AG04450 (cell line): ENCODE results near the gene CDC42BPB. TPM values are rescaled to one million over a fixed set of nuclear protein-coding genes. Genes with fewer than 3 reads are reported as not detected.
"Not testable (repeated sequence)": the region's sequence is repeated elsewhere in the genome, so short reads cannot be mapped to it uniquely, and the experiment has no call there.

Source experiments
- CTCF ChIA-PET: fragments of 300-600, 350-600 bp; formaldehyde crosslinking; extraction: SDS; loops from one replicate; lab custom pipeline; 2022; ENCODE audit warnings: antibody characterized with exemption, inconsistent platforms; lab: Charles Lee
- POLR2A ChIA-PET: fragments of 350-600 bp; formaldehyde crosslinking; extraction: SDS; loops from one replicate; lab custom pipeline; 2021; ENCODE audit warnings: antibody characterized with exemption, inconsistent platforms; lab: Yijun Ruan, JAX
- DNase-seq: peaks from one replicate; pipeline ENCODE4 v3.0.0-alpha.2; 2011; ENCODE audit warnings: low read depth, low spot score
- H3K27ac ChIP-seq: one replicate; pipeline ENCODE4 v1.5.1; 2012; ENCODE audit warnings: low read depth, low read length, control low read depth
- H3K27me3 ChIP-seq: one replicate; pipeline ENCODE4 v1.6.0; 2012; ENCODE audit warnings: low read length; ENCODE audit not compliant: control insufficient read depth, insufficient read depth
- H3K4me3 ChIP-seq: 2 replicates; pipeline ENCODE4 v1.5.1; 2011; ENCODE audit warnings: mild to moderate bottlenecking, low read depth, low read length, control low read depth
- H3K9me3 ChIP-seq: 2 replicates; pipeline ENCODE4 v1.5.1; 2012; ENCODE audit warnings: low read length; ENCODE audit not compliant: control insufficient read depth, insufficient read depth
- CTCF ChIP-seq: IDR thresholded peaks from 2 replicates; pipeline ENCODE4 v1.5.1; 2011; ENCODE audit warnings: low read depth, low read length, control low read depth, inconsistent platforms
- polyA plus RNA-seq: library from polyadenylated mRNA; depleted of rRNA; stranded (reverse); fragments of >200 nt; gene quantifications from 2 replicates; pipeline ENCODE4 v1.2.3, GENCODE V29; 2011

CDC42BPB gene
- polyA plus RNA-seq, 1 experiment = 57.0 TPM

- CTCF ChIA-PET = interaction anchor here (0.6 to 0.8 kb wide), 2 partner anchors 277 to 356 kb away, joined by 3 read pairs; no protein-coding TSS in a partner anchor
Measured at GRCh38 chr14:103050935-103051334, 6.4 kb downstream of the CDC42BPB start.

GRCh38 chr14:103047453-103047852, 9.9 kb downstream of the CDC42BPB start:
- H3K4me3 ChIP-seq, POLR2A ChIA-PET, H3K27ac ChIP-seq, H3K9me3 ChIP-seq, H3K27me3 ChIP-seq, DNase-seq: not testable (repeated sequence)
- CTCF ChIA-PET = interaction anchor here (0.6 kb wide), 1 partner anchor 20 kb away, joined by 3 read pairs; no protein-coding TSS in a partner anchor

More at GRCh38 chr14:103050935-103051334, 6.4 kb downstream of the CDC42BPB start:
- POLR2A ChIA-PET = no interaction called here
- no peak for DNase-seq
- H3K27me3 ChIP-seq = no peaks in the 10 kb centered on the region
- no peak overlapping the region for H3K4me3 ChIP-seq
- no peak overlapping the region for H3K27ac ChIP-seq
- TF ChIP-seq CTCF = no peak
- H3K9me3 ChIP-seq = no peaks in the 10 kb centered on the region

GRCh38 chr14:103045371-103045869, 11.9 kb downstream of the CDC42BPB start:
- no peak for DNase-seq
- Histone ChIP-seq H3K27ac (no peak overlapping the region), H3K27me3 (no peaks in the 10 kb centered on the region), H3K9me3 (peaks cover 7% of the 10 kb centered on the region), H3K4me3 (no peak overlapping the region)
- ChIA-PET POLR2A (no interaction called here), CTCF (interaction anchor here (1.5 kb wide), 1 partner anchor 351 kb away, joined by 3 read pairs; no protein-coding TSS in a partner anchor)
- TF ChIP-seq CTCF = no peak

GRCh38 chr14:103043257-103044015, 13.9 kb downstream of the CDC42BPB start:
- POLR2A ChIA-PET = interaction anchor here (0.7 kb wide), 1 partner anchor 314 kb away, joined by 3 read pairs; no protein-coding TSS in a partner anchor
- no peak overlapping the region for H3K27ac ChIP-seq

GRCh38 chr14:103041464-103041863, 15.9 kb downstream of the CDC42BPB start:
- H3K27ac ChIP-seq = no peak overlapping the region
- no peaks in the 10 kb centered on the region for H3K27me3 ChIP-seq
- no peak for TF ChIP-seq CTCF
- H3K4me3 ChIP-seq = no peak overlapping the region
- CTCF ChIA-PET = no interaction called here
- no peak for DNase-seq
- POLR2A ChIA-PET = no interaction called here
- H3K9me3 ChIP-seq = peaks cover 7% of the 10 kb centered on the region

More at GRCh38 chr14:103043257-103044015, 13.9 kb downstream of the CDC42BPB start:
- Histone ChIP-seq H3K4me3 (no peak overlapping the region), H3K27me3 (no peaks in the 10 kb centered on the region), H3K9me3 (peaks cover 7% of the 10 kb centered on the region)
- no peak for TF ChIP-seq CTCF
- DNase-seq = no peak
- CTCF ChIA-PET = no interaction called here
